HUES6 (cell line): Measurements from ENCODE around the gene BCCIP.

Experiments used
- H3K27ac ChIP-seq: 2 replicates; pipeline ENCODE4 v1.7.0; 2013; ENCODE audit warnings: low read depth, mild to moderate bottlenecking, low read length, inconsistent platforms
- H3K27me3 ChIP-seq: 2 replicates; pipeline ENCODE4 v1.6.1; 2013; ENCODE audit warnings: low read length; ENCODE audit not compliant: control insufficient read depth, insufficient read depth
- H3K36me3 ChIP-seq: 2 replicates; pipeline ENCODE4 v1.6.1; 2013; ENCODE audit warnings: low read length; ENCODE audit not compliant: control insufficient read depth, insufficient read depth
- H3K4me1 ChIP-seq: 2 replicates; pipeline ENCODE4 v1.6.1; 2013; ENCODE audit warnings: low read length; ENCODE audit not compliant: control insufficient read depth, insufficient read depth
- H3K4me3 ChIP-seq: 2 replicates; pipeline ENCODE4 v1.5.1; 2013; ENCODE audit warnings: low read depth, low read length
- H3K9ac ChIP-seq: one replicate; pipeline ENCODE4 v1.6.1; 2013; ENCODE audit warnings: mild to moderate bottlenecking, low read length
- H3K9me3 ChIP-seq: 2 replicates; pipeline ENCODE4 v1.6.1; 2013; ENCODE audit warnings: low read depth, low read length; ENCODE audit not compliant: control insufficient read depth, insufficient read depth

The BCCIP gene

GRCh38 chr10:125783408-125783807 lies 39.9 kb upstream of the BCCIP start:
- Histone ChIP-seq H3K27me3 (no peaks in the 10 kb centered on the region), H3K27ac (no peak overlapping the region), H3K4me1 (no peaks in the 10 kb centered on the region), H3K9ac (no peak overlapping the region), H3K4me3 (no peak overlapping the region), H3K9me3 (no peaks in the 10 kb centered on the region; the same call in 1 of the 2 replicates), H3K36me3 (peaks cover 6% of the 10 kb centered on the region; the same call in 1 of the 2 replicates)

GRCh38 chr10:125783957-125784356 lies 39.4 kb upstream of the BCCIP start:
- Histone ChIP-seq H3K27ac (no peak overlapping the region), H3K9ac (no peak overlapping the region), H3K9me3 (no peaks in the 10 kb centered on the region; the same call in 1 of the 2 replicates)

GRCh38 chr10:125785791-125786190 lies 37.6 kb upstream of the BCCIP start:
- H3K4me1 ChIP-seq = no peaks in the 10 kb centered on the region
- H3K36me3 ChIP-seq = peaks cover 20% of the 10 kb centered on the region; the same call in 1 of the 2 replicates
- no peak overlapping the region for H3K4me3 ChIP-seq
- no peaks in the 10 kb centered on the region for H3K9me3 ChIP-seq
- no peak overlapping the region for H3K9ac ChIP-seq
- H3K27me3 ChIP-seq = no peaks in the 10 kb centered on the region
- H3K27ac ChIP-seq = no peak overlapping the region

More at GRCh38 chr10:125783957-125784356, 39.4 kb upstream of the BCCIP start:
- Histone ChIP-seq H3K27me3 (no peaks in the 10 kb centered on the region), H3K4me3 (no peak overlapping the region), H3K4me1 (no peaks in the 10 kb centered on the region), H3K36me3 (peaks cover 11% of the 10 kb centered on the region; the same call in 1 of the 2 replicates)

GRCh38 chr10:125788156-125789034 lies 35.0 kb upstream of the BCCIP start:
- no peak overlapping the region for H3K27ac ChIP-seq
- H3K36me3 ChIP-seq = peaks cover 31% of the 10 kb centered on the region

GRCh38 chr10:125792342-125793300 lies 30.7 kb upstream of the BCCIP start:
- no peak overlapping the region for H3K4me3 ChIP-seq
- no peaks in the 10 kb centered on the region for H3K27me3 ChIP-seq
- H3K27ac ChIP-seq = no peak overlapping the region
- H3K9ac ChIP-seq = no peak overlapping the region
- no peaks in the 10 kb centered on the region for H3K4me1 ChIP-seq
- no peaks in the 10 kb centered on the region for H3K9me3 ChIP-seq
- peaks cover 68% of the 10 kb centered on the region for H3K36me3 ChIP-seq

More at GRCh38 chr10:125788156-125789034, 35.0 kb upstream of the BCCIP start:
- Histone ChIP-seq H3K4me3 (no peak overlapping the region), H3K4me1 (no peaks in the 10 kb centered on the region), H3K9ac (no peak overlapping the region), H3K9me3 (no peaks in the 10 kb centered on the region), H3K27me3 (no peaks in the 10 kb centered on the region)

- H3K4me1 ChIP-seq = no peaks in the 10 kb centered on the region
- H3K27me3 ChIP-seq = no peaks in the 10 kb centered on the region
- no peak overlapping the region for H3K4me3 ChIP-seq
- H3K36me3 ChIP-seq = peaks cover 61% of the 10 kb centered on the region
- H3K9ac ChIP-seq = no peak overlapping the region
- no peaks in the 10 kb centered on the region for H3K9me3 ChIP-seq
- no peak overlapping the region for H3K27ac ChIP-seq
Measured at GRCh38 chr10:125795128-125795527, 28.2 kb upstream of the BCCIP start.

GRCh38 chr10:125795637-125796190 lies 27.6 kb upstream of the BCCIP start:
- H3K9me3 ChIP-seq = no peaks in the 10 kb centered on the region
- peaks cover 61% of the 10 kb centered on the region for H3K36me3 ChIP-seq
- no peak overlapping the region for H3K9ac ChIP-seq
- no peaks in the 10 kb centered on the region for H3K27me3 ChIP-seq
- no peak overlapping the region for H3K27ac ChIP-seq
- H3K4me1 ChIP-seq = no peaks in the 10 kb centered on the region
- H3K4me3 ChIP-seq = no peak overlapping the region

GRCh38 chr10:125797424-125797823 lies 25.9 kb upstream of the BCCIP start:
- Histone ChIP-seq H3K27ac (no peak overlapping the region), H3K9me3 (no peaks in the 10 kb centered on the region), H3K4me3 (no peak overlapping the region), H3K27me3 (no peaks in the 10 kb centered on the region), H3K4me1 (no peaks in the 10 kb centered on the region), H3K36me3 (peaks cover 60% of the 10 kb centered on the region), H3K9ac (no peak overlapping the region)

GRCh38 chr10:125797994-125798662 lies 25.2 kb upstream of the BCCIP start:
- Histone ChIP-seq H3K4me3 (no peak overlapping the region), H3K9ac (no peak overlapping the region), H3K36me3 (peaks cover 57% of the 10 kb centered on the region), H3K4me1 (no peaks in the 10 kb centered on the region), H3K9me3 (no peaks in the 10 kb centered on the region), H3K27ac (no peak overlapping the region), H3K27me3 (no peaks in the 10 kb centered on the region)

- Histone ChIP-seq H3K9ac (no peak overlapping the region), H3K4me3 (no peak overlapping the region), H3K36me3 (peaks cover 50% of the 10 kb centered on the region), H3K9me3 (no peaks in the 10 kb centered on the region), H3K27me3 (no peaks in the 10 kb centered on the region), H3K27ac (no peak overlapping the region), H3K4me1 (peaks cover 6% of the 10 kb centered on the region)
Measured at GRCh38 chr10:125799451-125800182, 23.7 kb upstream of the BCCIP start.
